H1 (cell line): ENCODE data around the gene SLC1A1. TPM values are rescaled to one million over a fixed set of nuclear protein-coding genes. Genes with fewer than 3 reads are reported as not detected.

Source experiments
- CTCF ChIA-PET: fragments of 300-600 bp; sonication (Branson Sonifier 250); formaldehyde crosslinking; loops from one replicate; lab custom pipeline; 2021; ENCODE audit not compliant: partially characterized antibody; lab: Charles Lee
- POLR2A ChIA-PET: fragments of 300-600 bp; sonication (Branson Sonifier 250); formaldehyde crosslinking; loops from one replicate; lab custom pipeline; 2021; ENCODE audit warnings: inconsistent platforms; ENCODE audit not compliant: partially characterized antibody; lab: Charles Lee
- DNase-seq, 2 experiments: peaks; one replicate each; pipeline versions ENCODE4 v3.0.0 to v3.0.0-alpha.2; 2010 to 2022; ENCODE audit warnings: low spot score in 2 of 2, low read depth in 1 of 2, mixed read lengths in 1 of 2
- FAIRE-seq: peaks from 2 replicates; lab custom pipeline; 2011; peaks lifted over from hg19 to GRCh38; lab: Jason Lieb, UNC
- H2AFZ ChIP-seq: 2 replicates; pipeline ENCODE4 v1.8.1; 2012; ENCODE audit warnings: low read length, inconsistent platforms
- H2AK5ac ChIP-seq: 2 replicates; pipeline ENCODE4 v1.6.1; 2013; ENCODE audit warnings: low read depth, low read length
- H2BK120ac ChIP-seq: replicated peaks from 2 replicates; pipeline ENCODE3; 2013; ENCODE audit warnings: low read depth, low read length, inconsistent platforms
- H2BK12ac ChIP-seq: 2 replicates; pipeline ENCODE4 v1.6.1; 2013; ENCODE audit warnings: low read depth, low read length
- H2BK15ac ChIP-seq: 2 replicates; pipeline ENCODE4 v1.6.1; 2013; ENCODE audit warnings: low read length
- H2BK20ac ChIP-seq: 2 replicates; pipeline ENCODE4 v1.6.1; 2013; ENCODE audit warnings: low read length
- H2BK5ac ChIP-seq: 2 replicates; pipeline ENCODE4 v1.6.1; 2013; ENCODE audit warnings: low read depth, low read length
- H3K14ac ChIP-seq: 2 replicates; pipeline ENCODE4 v1.6.1; 2013; ENCODE audit warnings: inconsistent platforms; ENCODE audit not compliant: insufficient read length
- H3K18ac ChIP-seq: 2 replicates; pipeline ENCODE4 v1.6.1; 2013; ENCODE audit warnings: low read length; ENCODE audit errors: extremely low read depth
- H3K23ac ChIP-seq: 2 replicates; pipeline ENCODE4 v1.6.1; 2013; ENCODE audit warnings: inconsistent platforms; ENCODE audit not compliant: insufficient read length
- H3K23me2 ChIP-seq: 2 replicates; pipeline ENCODE4 v1.6.1; 2013; ENCODE audit warnings: low read depth, low read length
- H3K27ac ChIP-seq: 2 replicates; pipeline ENCODE4 v1.6.1; 2011; ENCODE audit warnings: low read depth, low read length, inconsistent platforms
- H3K27me3 ChIP-seq, 4 experiments: replicated peaks in 1 of 4; 1 replicate in 1 of 4; 2 replicates in 3 of 4; pipeline versions ENCODE4 v1.6.1 to v1.8.1; 2011 to 2013; ENCODE audit warnings: low read length in 3 of 4, mild to moderate bottlenecking in 3 of 4, inconsistent platforms in 2 of 4, mixed read lengths in 2 of 4, moderate library complexity in 1 of 4; ENCODE audit not compliant: control insufficient read depth in 3 of 4, insufficient read depth in 3 of 4; ENCODE audit errors: extremely low read depth in 1 of 4
- H3K36me3 ChIP-seq, 4 experiments: 2 replicates each; pipeline versions ENCODE4 v1.6.1 to v1.8.1; 2011 to 2013; ENCODE audit warnings: mild to moderate bottlenecking in 4 of 4, low read length in 3 of 4, moderate library complexity in 2 of 4, control low read depth in 1 of 4, inconsistent platforms in 1 of 4; ENCODE audit not compliant: insufficient read depth in 4 of 4, control insufficient read depth in 2 of 4
- H3K4ac ChIP-seq: replicated peaks from 2 replicates; pipeline ENCODE3; 2013; ENCODE audit warnings: low read length, low read depth, mixed read lengths, inconsistent platforms; ENCODE audit not compliant: insufficient read length
- H3K4me1 ChIP-seq, 4 experiments: replicated peaks in 1 of 4; 1 replicate in 1 of 4; 2 replicates in 3 of 4; pipeline versions ENCODE4 v1.6.1 to v1.8.1; 2011 to 2013; ENCODE audit warnings: low read length in 3 of 4, inconsistent platforms in 2 of 4, mixed read lengths in 1 of 4; ENCODE audit not compliant: insufficient read depth in 4 of 4, control insufficient read depth in 3 of 4
- H3K4me2 ChIP-seq, 2 experiments: 2 replicates each; pipeline versions ENCODE4 v1.6.1 to v1.8.1; 2011 to 2013; ENCODE audit warnings: low read depth in 2 of 2, low read length in 2 of 2, control low read depth in 1 of 2, inconsistent platforms in 1 of 2, mild to moderate bottlenecking in 1 of 2; ENCODE audit not compliant: insufficient read depth in 1 of 2
- H3K4me3 ChIP-seq, 4 experiments: fragments of 200-600, 300-600 bp in 1 of 4; sonication (generic), shearing (Covaris generic), sonication (Bioruptor Twin) in 1 of 4; 2 replicates each; pipeline versions ENCODE4 v1.5.1 to v1.8.1; 2011 to 2016; ENCODE audit warnings: low read length in 4 of 4, low read depth in 3 of 4, control low read depth in 2 of 4, inconsistent platforms in 2 of 4, mild to moderate bottlenecking in 2 of 4, mixed read lengths in 1 of 4, moderate library complexity in 1 of 4; ENCODE audit not compliant: insufficient read depth in 2 of 4; ENCODE audit errors: extremely low read depth in 1 of 4
- H3K56ac ChIP-seq: replicated peaks from 2 replicates; pipeline ENCODE3; 2013; ENCODE audit warnings: low read depth, mild to moderate bottlenecking, mixed read lengths, low read length, inconsistent platforms; ENCODE audit not compliant: insufficient read length
- H3K79me1 ChIP-seq: 2 replicates; pipeline ENCODE4 v1.6.1; 2013; ENCODE audit warnings: low read depth, low read length, control low read depth
- H3K79me2 ChIP-seq, 2 experiments: 2 replicates each; pipeline versions ENCODE4 v1.6.1 to v1.8.1; 2012 to 2013; ENCODE audit warnings: low read length in 2 of 2, mild to moderate bottlenecking in 2 of 2, inconsistent platforms in 1 of 2; ENCODE audit not compliant: insufficient read depth in 2 of 2, control insufficient read depth in 1 of 2
- H3K9ac ChIP-seq, 4 experiments: replicated peaks in 1 of 4; 1 replicate in 1 of 4; 2 replicates in 3 of 4; pipeline versions ENCODE4 v1.6.1 to v1.8.1; 2011 to 2013; ENCODE audit warnings: low read depth in 3 of 4, low read length in 3 of 4, control low read depth in 2 of 4, mild to moderate bottlenecking in 2 of 4, moderate library complexity in 2 of 4, inconsistent platforms in 1 of 4; ENCODE audit errors: extremely low read depth in 1 of 4
- H3K9me3 ChIP-seq, 2 experiments: 2 replicates each; pipeline versions ENCODE4 v1.6.1 to v1.8.1; 2012 to 2013; ENCODE audit warnings: mild to moderate bottlenecking in 2 of 2, moderate library complexity in 2 of 2, control low read depth in 1 of 2, inconsistent platforms in 1 of 2, low read depth in 1 of 2, low read length in 1 of 2, mixed read lengths in 1 of 2; ENCODE audit not compliant: insufficient read depth in 2 of 2
- H4K20me1 ChIP-seq, 2 experiments: replicated peaks in 1 of 2; 2 replicates each; pipeline versions ENCODE3 to v1.8.1; 2011 to 2013; ENCODE audit warnings: inconsistent platforms in 2 of 2, low read length in 2 of 2, mild to moderate bottlenecking in 1 of 2; ENCODE audit not compliant: insufficient read depth in 2 of 2, control insufficient read depth in 1 of 2
- H4K5ac ChIP-seq: 2 replicates; pipeline ENCODE4 v1.6.1; 2013; ENCODE audit warnings: low read length, low read depth, mixed read lengths, inconsistent platforms; ENCODE audit not compliant: insufficient read length
- H4K8ac ChIP-seq: 2 replicates; pipeline ENCODE4 v1.8.0; 2013; ENCODE audit warnings: mild to moderate bottlenecking, moderate library complexity, low read length, inconsistent platforms; ENCODE audit not compliant: insufficient read depth; ENCODE audit errors: extremely low read depth
- H4K91ac ChIP-seq: replicated peaks from 2 replicates; pipeline ENCODE3; 2013; ENCODE audit warnings: low read length, mixed read lengths, inconsistent platforms; ENCODE audit not compliant: insufficient read length
- CEBPB ChIP-seq: IDR thresholded peaks from 2 replicates; pipeline ENCODE4 v1.6.1; 2012; ENCODE audit warnings: low read depth, low read length
- CTCF ChIP-seq, 3 experiments: IDR thresholded peaks; 1 replicate in 2 of 3; 2 replicates in 1 of 3; pipeline versions ENCODE4 v1.5.1 to v1.6.1; 2011; ENCODE audit warnings: low read length in 3 of 3, mild to moderate bottlenecking in 3 of 3, inconsistent platforms in 2 of 3, low read depth in 1 of 3, moderate library complexity in 1 of 3; ENCODE audit not compliant: insufficient read depth in 1 of 3; ENCODE audit errors: control extremely low read depth in 1 of 3
- EP300 ChIP-seq, 2 experiments: IDR thresholded peaks; 1 replicate in 1 of 2; 2 replicates in 1 of 2; pipeline ENCODE4 v1.6.1; 2011 to 2012; ENCODE audit warnings: low read depth in 2 of 2, low read length in 2 of 2, mild to moderate bottlenecking in 2 of 2, borderline replicate concordance in 1 of 2, inconsistent platforms in 1 of 2, moderate library complexity in 1 of 2
- FOSL1 ChIP-seq: IDR thresholded peaks from 2 replicates; pipeline ENCODE4 v1.6.1; 2011; ENCODE audit warnings: mild to moderate bottlenecking, low read depth, low read length, moderate library complexity; ENCODE audit not compliant: insufficient read depth
- JUN ChIP-seq: IDR thresholded peaks from 2 replicates; pipeline ENCODE4 v1.6.1; 2011; ENCODE audit warnings: low read depth, mild to moderate bottlenecking, improper control_type of control experiment, low read length
- SP4 ChIP-seq: IDR thresholded peaks from 2 replicates; pipeline ENCODE4 v1.6.1; 2012; ENCODE audit warnings: low read length, inconsistent platforms
- SRF ChIP-seq: IDR thresholded peaks from 2 replicates; pipeline ENCODE4 v1.6.1; 2011; ENCODE audit warnings: mild to moderate bottlenecking, low read depth, low read length, moderate library complexity
- WGBS, 2 experiments: shearing (Covaris generic) in 1 of 2; methylation state at CpG; one replicate each; pipeline versions ENCODE4 v1.1.6 to v1.1.7; 2013 to 2015; ENCODE audit warnings: low lambda C conversion rate in 2 of 2, mixed read lengths in 2 of 2, inconsistent platforms in 1 of 2, low coverage in 1 of 2, missing lambda C conversion rate in 1 of 2; ENCODE audit not compliant: insufficient replicate concordance in 2 of 2, insufficient coverage in 1 of 2, insufficient read length in 1 of 2; ENCODE audit errors: extremely low coverage in 1 of 2, missing lambda C conversion rate in 1 of 2; 5-methylcytosine and 5-hydroxymethylcytosine counted together
- polyA plus RNA-seq, 7 experiments: library from polyadenylated mRNA; depleted of rRNA in 3 of 7; stranded (reverse) in 5 of 7; unstranded in 2 of 7; fragments of >200 nt in 5 of 7; fragments of 200-250 nt in 2 of 7; gene quantifications; 1 replicate in 5 of 7; 2 replicates in 1 of 7; 4 replicates in 1 of 7; pipeline versions ENCODE4 v1.2.1 to v1.2.3, GENCODE V29; 2011 to 2013; ENCODE audit warnings: missing spikeins in 2 of 7, mixed read lengths in 2 of 7
- total RNA-seq: library from RNA; stranded (reverse); fragmentation: NEBNext Ultra II Directional; extraction: Animal tissue kit (Norgen Biotek cat#: 25700); gene quantifications from 2 replicates; pipeline ENCODE4 v1.2.1, GENCODE V29; 2021

Gene SLC1A1
- total and polyA plus RNA-seq, 2 of the 8 experiments (the other 6 are each of a cell fraction or from before 2014, with no cell fraction given) = 4.7 to 11.7 TPM

GRCh38 chr9:4567601-4568000, 77.3 kb downstream of the SLC1A1 start:
- H3K9me3 ChIP-seq = no peaks in the 10 kb centered on the region
- WGBS, 2 experiments = 89% methylated on average over 8 of the region's 8 CpGs; no CpG with 5 or more reads in 1 of the 2 experiments
- no peak overlapping the region for H3K4me2 ChIP-seq
- no peaks in the 10 kb centered on the region for H4K20me1 ChIP-seq
- no peak for DNase-seq
- no peak overlapping the region for H3K23ac ChIP-seq
- no peak overlapping the region for H4K5ac ChIP-seq
- H4K91ac ChIP-seq = no peak overlapping the region
- TF ChIP-seq SRF (no peak), JUN (no peak), FOSL1 (no peak), CEBPB (no peak), CTCF (IDR thresholded peaks at IDR 0.05; ENCODE audit: control extremely low read depth in 1 of 3, insufficient read depth in 1 of 3, low read depth in 1 of 3, low read length in 3 of 3) (no peak), EP300 (IDR thresholded peaks at IDR 0.05; ENCODE audit: borderline replicate concordance in 1 of 2, low read depth in 2 of 2, low read length in 2 of 2) (no peak), SP4 (no peak)
- H3K4me1 ChIP-seq = no peaks in the 10 kb centered on the region
- no peak overlapping the region for H2BK20ac ChIP-seq
- no peak overlapping the region for H2BK5ac ChIP-seq
- H3K56ac ChIP-seq = no peak overlapping the region
- H3K4ac ChIP-seq = no peak overlapping the region
- H3K14ac ChIP-seq = no peak overlapping the region
- H2AK5ac ChIP-seq = no peak overlapping the region
- no peak overlapping the region for H2BK12ac ChIP-seq
- H2BK15ac ChIP-seq = no peak overlapping the region
- H3K27me3 ChIP-seq = no peaks in the 10 kb centered on the region
- CTCF ChIA-PET = interaction anchor here (1.4 to 1.7 kb wide), 3 partner anchors 19 to 181 kb away, joined by 3 to 5 read pairs (median 3); no protein-coding TSS in a partner anchor
- H2AFZ ChIP-seq = no peak overlapping the region
- no peak overlapping the region for H2BK120ac ChIP-seq
- H3K27ac ChIP-seq = no peak overlapping the region
- no peak overlapping the region for H3K18ac ChIP-seq
- no peaks in the 10 kb centered on the region for H3K23me2 ChIP-seq
- H3K9ac ChIP-seq = no peak overlapping the region
- POLR2A ChIA-PET = no interaction called here
- no peaks in the 10 kb centered on the region for H3K36me3 ChIP-seq
- no peak overlapping the region for H3K4me3 ChIP-seq
- no peak for FAIRE-seq
- H3K79me1 ChIP-seq = no peaks in the 10 kb centered on the region
- no peaks in the 10 kb centered on the region for H3K79me2 ChIP-seq
- no peak overlapping the region for H4K8ac ChIP-seq
